Loucy (cell line): Measurements from ENCODE around the gene MED13L.

Source experiments
- CTCF ChIP-seq: fragments of 200-600 bp; sonication (generic); conservative IDR thresholded peaks from 2 replicates; pipeline ENCODE4 v1.5.1; 2014; ENCODE audit warnings: mild to moderate bottlenecking, antibody characterized with exemption, low read length
- EZH2phosphoT487 ChIP-seq: fragments of 200-600 bp; IDR thresholded peaks from 2 replicates; pipeline ENCODE4 v1.6.1; 2018; ENCODE audit warnings: antibody characterized with exemption, mild to moderate bottlenecking, moderate library complexity, borderline replicate concordance

GRCh38 chr12:116265351-116266147 lies 11.9 kb downstream of the MED13L start:
- TF ChIP-seq CTCF: no peak
- TF ChIP-seq EZH2phosphoT487: no peak
